HEK293 (cell line): ENCODE results near the gene ABCC9.

Experiments used
- CTCF ChIA-PET: fragments of 350-600 bp; formaldehyde crosslinking; extraction: SDS; loops from one replicate; lab custom pipeline; 2021; ENCODE audit warnings: antibody characterized with exemption; lab: Yijun Ruan, JAX
- POLR2A ChIA-PET: fragments of 300-600 bp; formaldehyde crosslinking; extraction: SDS; loops from one replicate; lab custom pipeline; 2020; ENCODE audit warnings: antibody characterized with exemption, inconsistent platforms; lab: Yijun Ruan, JAX
- H3K27ac ChIP-seq: fragments of 200-500 bp; sonication (Bioruptor generic); 2 replicates; pipeline ENCODE4 v1.5.1; 2014; ENCODE audit warnings: low read depth, low read length, control low read depth, inconsistent platforms; ENCODE audit errors: extremely low read depth
- H3K36me3 ChIP-seq, 2 experiments: fragments of 200-500 bp in 1 of 2; sonication (Bioruptor generic) in 1 of 2; 1 replicate in 1 of 2; 2 replicates in 1 of 2; pipeline ENCODE4 v1.5.1; 2014 to 2017; ENCODE audit warnings: inconsistent platforms in 2 of 2, low read length in 2 of 2; ENCODE audit not compliant: control insufficient read depth in 2 of 2, insufficient read depth in 1 of 2
- H3K4me1 ChIP-seq: fragments of 200-500 bp; sonication (Bioruptor generic); 2 replicates; pipeline ENCODE4 v1.5.1; 2014; ENCODE audit warnings: mild to moderate bottlenecking, low read length, inconsistent platforms; ENCODE audit not compliant: control insufficient read depth, insufficient read depth
- H3K4me3 ChIP-seq: 2 replicates; pipeline ENCODE4 v1.5.1; 2011; ENCODE audit warnings: low read depth, mild to moderate bottlenecking, control low read depth, low read length, moderate library complexity
- H3K9me3 ChIP-seq: fragments of 200-500 bp; sonication (Bioruptor generic); 2 replicates; pipeline ENCODE4 v1.5.1; 2014; ENCODE audit warnings: low read depth, low read length, inconsistent platforms; ENCODE audit not compliant: control insufficient read depth, insufficient read depth
- KLF10 ChIP-seq: fragments of 450-650 bp; IDR thresholded peaks from 2 replicates; pipeline ENCODE4 v1.5.1; 2018; ENCODE audit warnings: missing biosample characterization, mild to moderate bottlenecking, missing genetic modification characterization
- SALL2 ChIP-seq: fragments of 450-650 bp; formaldehyde crosslinking; IDR thresholded peaks from 2 replicates; pipeline ENCODE4 v1.5.0; 2017; ENCODE audit warnings: missing biosample characterization, mild to moderate bottlenecking, missing genetic modification characterization, borderline replicate concordance
- SP2 ChIP-seq: fragments of 450-650 bp; formaldehyde crosslinking; IDR thresholded peaks from 2 replicates; pipeline ENCODE4 v1.5.1; 2016; ENCODE audit warnings: missing biosample characterization, missing genetic modification characterization
- SP3 ChIP-seq: fragments of 450-650 bp; formaldehyde crosslinking; IDR thresholded peaks from 2 replicates; pipeline ENCODE4 v1.5.1; 2016; ENCODE audit warnings: missing biosample characterization, missing genetic modification characterization
- SP7 ChIP-seq: fragments of 450-650 bp; formaldehyde crosslinking; IDR thresholded peaks from 2 replicates; pipeline ENCODE4 v1.5.1; 2016; ENCODE audit warnings: missing biosample characterization, missing genetic modification characterization
- ZBTB1 ChIP-seq: fragments of 450-650 bp; formaldehyde crosslinking; IDR thresholded peaks from 2 replicates; pipeline ENCODE4 v1.5.1; 2016; ENCODE audit warnings: missing biosample characterization, missing genetic modification characterization
- ZBTB48 ChIP-seq: fragments of 450-650 bp; formaldehyde crosslinking; IDR thresholded peaks from 2 replicates; pipeline ENCODE4 v1.5.1; 2016; ENCODE audit warnings: missing biosample characterization, missing genetic modification characterization
- ZFP37 ChIP-seq: fragments of 450-650 bp; formaldehyde crosslinking; IDR thresholded peaks from 2 replicates; pipeline ENCODE4 v1.5.1; 2016; ENCODE audit warnings: missing biosample characterization, missing genetic modification characterization
- ZFP41 ChIP-seq: fragments of 450-650 bp; formaldehyde crosslinking; IDR thresholded peaks from 2 replicates; pipeline ENCODE4 v1.5.1; 2016; ENCODE audit warnings: missing biosample characterization, missing genetic modification characterization, borderline replicate concordance
- ZNF214 ChIP-seq: fragments of 450-650 bp; formaldehyde crosslinking; IDR thresholded peaks from 2 replicates; pipeline ENCODE4 v1.5.1; 2017; ENCODE audit warnings: missing biosample characterization, mild to moderate bottlenecking, missing genetic modification characterization, borderline replicate concordance
- ZNF335 ChIP-seq: fragments of 450-650 bp; formaldehyde crosslinking; conservative IDR thresholded peaks from 2 replicates; pipeline ENCODE4 v1.5.1; 2016; ENCODE audit warnings: missing biosample characterization, missing genetic modification characterization
- ZNF423 ChIP-seq: fragments of 450-650 bp; formaldehyde crosslinking; IDR thresholded peaks from 2 replicates; pipeline ENCODE4 v1.5.1; 2016; ENCODE audit warnings: missing biosample characterization, missing genetic modification characterization
- ZNF501 ChIP-seq: fragments of 450-650 bp; formaldehyde crosslinking; IDR thresholded peaks from 2 replicates; pipeline ENCODE4 v1.5.1; 2016; ENCODE audit warnings: missing biosample characterization, missing genetic modification characterization
- ZNF514 ChIP-seq: fragments of 450-650 bp; formaldehyde crosslinking; IDR thresholded peaks from 2 replicates; pipeline ENCODE4 v1.5.1; 2016; ENCODE audit warnings: missing biosample characterization, missing genetic modification characterization
- ZNF571 ChIP-seq: fragments of 450-650 bp; formaldehyde crosslinking; IDR thresholded peaks from 2 replicates; pipeline ENCODE4 v1.5.0; 2017; ENCODE audit warnings: missing biosample characterization, missing genetic modification characterization
- ZNF596 ChIP-seq: fragments of 450-650 bp; IDR thresholded peaks from 2 replicates; pipeline ENCODE4 v1.5.0; 2018; ENCODE audit warnings: missing biosample characterization, mild to moderate bottlenecking, missing genetic modification characterization, moderate library complexity
- ZNF624 ChIP-seq: fragments of 450-650 bp; formaldehyde crosslinking; IDR thresholded peaks from 2 replicates; pipeline ENCODE4 v1.5.1; 2017; ENCODE audit warnings: missing biosample characterization, missing genetic modification characterization
- ZNF664 ChIP-seq: fragments of 450-650 bp; formaldehyde crosslinking; IDR thresholded peaks from 2 replicates; pipeline ENCODE4 v1.5.1; 2016; ENCODE audit warnings: missing biosample characterization, missing genetic modification characterization
- ZNF747 ChIP-seq: fragments of 450-650 bp; formaldehyde crosslinking; IDR thresholded peaks from 2 replicates; pipeline ENCODE4 v1.5.1; 2016; ENCODE audit warnings: missing biosample characterization, missing genetic modification characterization
- ZNF776 ChIP-seq: fragments of 450-650 bp; formaldehyde crosslinking; IDR thresholded peaks from 2 replicates; pipeline ENCODE4 v1.5.0; 2017; ENCODE audit warnings: missing biosample characterization, missing genetic modification characterization, borderline replicate concordance
- TF ChIP-seq, protein P1 (sequence below): fragments of 450-650 bp; formaldehyde crosslinking; IDR thresholded peaks from 2 replicates; pipeline ENCODE4 v1.5.1; 2016; ENCODE audit warnings: missing biosample characterization, missing genetic modification characterization
- TF ChIP-seq, protein P2 (sequence below): fragments of 450-650 bp; formaldehyde crosslinking; IDR thresholded peaks from 2 replicates; pipeline ENCODE4 v1.5.1; 2017; ENCODE audit warnings: missing biosample characterization, missing genetic modification characterization
- TF ChIP-seq, protein P3 (sequence below): fragments of 450-650 bp; formaldehyde crosslinking; IDR thresholded peaks from 2 replicates; pipeline ENCODE4 v1.5.1; 2016; ENCODE audit warnings: missing biosample characterization, missing genetic modification characterization
- TF ChIP-seq, protein P4 (sequence below): fragments of 450-650 bp; formaldehyde crosslinking; IDR thresholded peaks from 2 replicates; pipeline ENCODE4 v1.5.1; 2016; ENCODE audit warnings: missing biosample characterization, missing genetic modification characterization

ABCC9 gene

DNA sequence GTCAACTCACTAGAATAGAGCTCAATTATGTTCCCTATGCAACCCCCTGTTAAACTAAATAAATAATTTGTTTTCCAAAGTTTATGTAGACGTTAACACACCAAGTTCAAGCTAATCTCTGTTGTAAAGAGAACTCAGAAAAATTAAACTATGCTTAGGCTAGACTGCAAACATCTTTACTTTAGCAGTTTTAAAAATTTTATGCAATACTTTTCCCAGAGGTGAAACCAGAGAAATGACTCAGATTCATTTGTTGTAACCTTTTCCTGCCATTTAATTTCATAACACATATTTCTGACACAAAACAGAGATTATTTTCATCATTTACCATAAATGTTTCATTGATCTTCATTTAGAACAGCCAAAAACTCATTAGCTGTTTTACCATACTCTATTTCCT, 27.4 kb downstream of the ABCC9 start:
- ChIA-PET POLR2A (no interaction called here), CTCF (no interaction called here)
- Histone ChIP-seq H3K27ac (no peak overlapping the region), H3K9me3 (no peaks in the 10 kb centered on the region), H3K4me1 (no peaks in the 10 kb centered on the region), H3K36me3 (no peaks in the 10 kb centered on the region), H3K4me3 (no peak overlapping the region)
- no peak for TF ChIP-seq ZNF747 (tag by site-specific recombination)
- no peak for TF ChIP-seq ZFP41 (tag by site-specific recombination)
- TF ChIP-seq ZNF214 (tag by site-specific recombination) = no peak
- TF ChIP-seq, protein P1, sequence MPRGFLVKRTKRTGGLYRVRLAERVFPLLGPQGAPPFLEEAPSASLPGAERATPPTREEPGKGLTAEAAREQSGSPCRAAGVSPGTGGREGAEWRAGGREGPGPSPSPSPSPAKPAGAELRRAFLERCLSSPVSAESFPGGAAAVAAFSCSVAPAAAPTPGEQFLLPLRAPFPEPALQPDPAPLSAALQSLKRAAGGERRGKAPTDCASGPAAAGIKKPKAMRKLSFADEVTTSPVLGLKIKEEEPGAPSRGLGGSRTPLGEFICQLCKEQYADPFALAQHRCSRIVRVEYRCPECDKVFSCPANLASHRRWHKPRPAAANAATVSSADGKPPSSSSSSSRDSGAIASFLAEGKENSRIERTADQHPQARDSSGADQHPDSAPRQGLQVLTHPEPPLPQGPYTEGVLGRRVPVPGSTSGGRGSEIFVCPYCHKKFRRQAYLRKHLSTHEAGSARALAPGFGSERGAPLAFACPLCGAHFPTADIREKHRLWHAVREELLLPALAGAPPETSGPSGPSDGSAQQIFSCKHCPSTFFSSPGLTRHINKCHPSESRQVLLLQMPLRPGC (tag by site-specific recombination) = no peak
- TF ChIP-seq, protein P2, sequence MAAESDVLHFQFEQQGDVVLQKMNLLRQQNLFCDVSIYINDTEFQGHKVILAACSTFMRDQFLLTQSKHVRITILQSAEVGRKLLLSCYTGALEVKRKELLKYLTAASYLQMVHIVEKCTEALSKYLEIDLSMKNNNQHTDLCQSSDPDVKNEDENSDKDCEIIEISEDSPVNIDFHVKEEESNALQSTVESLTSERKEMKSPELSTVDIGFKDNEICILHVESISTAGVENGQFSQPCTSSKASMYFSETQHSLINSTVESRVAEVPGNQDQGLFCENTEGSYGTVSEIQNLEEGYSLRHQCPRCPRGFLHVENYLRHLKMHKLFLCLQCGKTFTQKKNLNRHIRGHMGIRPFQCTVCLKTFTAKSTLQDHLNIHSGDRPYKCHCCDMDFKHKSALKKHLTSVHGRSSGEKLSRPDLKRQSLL (tag by site-specific recombination) = no peak
- TF ChIP-seq ZNF664 = no peak
- no peak for TF ChIP-seq ZNF624
- no peak for TF ChIP-seq ZFP37 (tag by site-specific recombination)
- TF ChIP-seq, protein P3, sequence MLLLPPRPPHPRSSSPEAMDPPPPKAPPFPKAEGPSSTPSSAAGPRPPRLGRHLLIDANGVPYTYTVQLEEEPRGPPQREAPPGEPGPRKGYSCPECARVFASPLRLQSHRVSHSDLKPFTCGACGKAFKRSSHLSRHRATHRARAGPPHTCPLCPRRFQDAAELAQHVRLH (tag by site-specific recombination) = no peak
- TF ChIP-seq ZNF571 (tag by site-specific recombination) = no peak

DNA sequence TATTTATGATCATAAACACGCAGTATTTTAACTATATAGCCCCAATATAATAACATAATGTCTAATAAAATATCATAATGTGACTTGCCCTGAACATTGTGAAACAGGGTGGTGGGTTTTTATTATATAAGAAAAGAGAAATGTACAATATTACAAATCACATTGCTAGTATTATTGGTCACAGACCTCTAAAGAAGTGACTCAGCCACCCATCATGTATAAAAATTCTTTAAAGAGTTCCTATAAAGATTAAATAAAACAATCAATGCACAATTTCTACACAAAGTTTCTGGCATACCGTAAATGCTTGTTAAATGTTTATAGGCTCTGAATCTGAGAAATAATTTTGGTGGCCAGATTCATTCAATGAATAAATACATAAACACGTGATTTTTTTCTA, 28.9 kb downstream of the ABCC9 start:
- Histone ChIP-seq H3K9me3 (no peaks in the 10 kb centered on the region), H3K4me1 (no peaks in the 10 kb centered on the region), H3K4me3 (no peak overlapping the region), H3K36me3 (no peaks in the 10 kb centered on the region), H3K27ac (no peak overlapping the region)
- no peak for TF ChIP-seq ZNF514 (tag by site-specific recombination)
- POLR2A ChIA-PET = no interaction called here
- CTCF ChIA-PET = no interaction called here

DNA sequence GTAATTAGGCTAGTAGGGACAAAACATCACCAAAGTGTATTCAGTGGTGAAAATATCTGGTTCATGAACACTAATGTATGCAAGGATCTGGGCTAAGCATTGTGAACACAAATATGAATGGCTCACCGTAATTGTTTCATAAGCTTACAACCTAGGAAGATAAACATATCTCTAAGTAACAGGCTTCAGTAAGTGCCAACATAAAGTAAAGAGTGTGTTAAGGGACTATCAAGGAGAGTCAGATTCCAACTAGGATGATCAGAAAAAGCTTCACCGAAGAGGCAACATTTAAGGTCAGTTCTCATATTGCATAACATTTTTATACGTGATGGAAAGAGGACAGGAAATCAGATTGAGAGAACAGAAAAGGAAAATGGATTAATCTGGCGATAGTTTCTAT, 29.4 kb downstream of the ABCC9 start:
- Histone ChIP-seq H3K4me3 (no peak overlapping the region), H3K27ac (no peak overlapping the region), H3K4me1 (no peaks in the 10 kb centered on the region), H3K9me3 (no peaks in the 10 kb centered on the region), H3K36me3 (no peaks in the 10 kb centered on the region)
- ChIA-PET POLR2A (no interaction called here), CTCF (no interaction called here)
- TF ChIP-seq SP3 (tag by site-specific recombination) (no peak), ZNF423 (tag by site-specific recombination) (no peak), ZNF501 (tag by site-specific recombination) (no peak), SALL2 (tag by site-specific recombination) (no peak), ZBTB1 (tag by site-specific recombination) (no peak), KLF10 (tag by site-specific recombination) (no peak), SP2 (tag by site-specific recombination) (no peak), SP7 (tag by site-specific recombination) (no peak), ZNF596 (tag by site-specific recombination) (no peak), ZNF335 (no peak), ZNF776 (tag by site-specific recombination) (no peak), ZBTB48 (tag by site-specific recombination) (no peak)
- TF ChIP-seq, protein P4, sequence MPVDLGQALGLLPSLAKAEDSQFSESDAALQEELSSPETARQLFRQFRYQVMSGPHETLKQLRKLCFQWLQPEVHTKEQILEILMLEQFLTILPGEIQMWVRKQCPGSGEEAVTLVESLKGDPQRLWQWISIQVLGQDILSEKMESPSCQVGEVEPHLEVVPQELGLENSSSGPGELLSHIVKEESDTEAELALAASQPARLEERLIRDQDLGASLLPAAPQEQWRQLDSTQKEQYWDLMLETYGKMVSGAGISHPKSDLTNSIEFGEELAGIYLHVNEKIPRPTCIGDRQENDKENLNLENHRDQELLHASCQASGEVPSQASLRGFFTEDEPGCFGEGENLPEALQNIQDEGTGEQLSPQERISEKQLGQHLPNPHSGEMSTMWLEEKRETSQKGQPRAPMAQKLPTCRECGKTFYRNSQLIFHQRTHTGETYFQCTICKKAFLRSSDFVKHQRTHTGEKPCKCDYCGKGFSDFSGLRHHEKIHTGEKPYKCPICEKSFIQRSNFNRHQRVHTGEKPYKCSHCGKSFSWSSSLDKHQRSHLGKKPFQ = no peak
